Measurements from ENCODE around the gene ZNF646.

GRCh38 chr16:31131416-31131815, 57.2 kb downstream of the ZNF646 start:
- TF ChIP-seq CTCF (IDR thresholded peaks at IDR 0.05; ENCODE audit: low read depth, low read length) (no peak), EZH2phosphoT487 (IDR thresholded peaks at IDR 0.05; ENCODE audit: low read depth) (no peak)

Measured in OCI-LY3 (cell line).